ENCODE measurements around the gene TSEN2.

Gene TSEN2

GRCh38 chr3:12557473-12558100, 73.3 kb downstream of the TSEN2 start:
- no peak for DNase-seq

- no peak for DNase-seq
These were observed 74.4 kb downstream of the TSEN2 start for GRCh38 chr3:12558706-12559105.

GRCh38 chr3:12559520-12559919, 75.2 kb downstream of the TSEN2 start:
- no peak for DNase-seq

GRCh38 chr3:12560505-12561190, 76.4 kb downstream of the TSEN2 start:
- no peak for DNase-seq

- DNase-seq = no peak
These were observed 77.1 kb downstream of the TSEN2 start for GRCh38 chr3:12561397-12561796.

GRCh38 chr3:12562451-12562850, 78.2 kb downstream of the TSEN2 start:
- no peak for DNase-seq

GRCh38 chr3:12566976-12567375, 82.7 kb downstream of the TSEN2 start:
- DNase-seq = no peak

GRCh38 chr3:12568747-12569146, 84.5 kb downstream of the TSEN2 start:
- no peak for DNase-seq

- no peak for DNase-seq
These were observed 85.6 kb downstream of the TSEN2 start for GRCh38 chr3:12569836-12570235.

GRCh38 chr3:12571986-12572385, 87.7 kb downstream of the TSEN2 start:
- no peak for DNase-seq

- DNase-seq = no peak
These were observed 89.9 kb downstream of the TSEN2 start for GRCh38 chr3:12574131-12574530.

- no peak for DNase-seq
These were observed 90.4 kb downstream of the TSEN2 start for GRCh38 chr3:12574661-12575060.

GRCh38 chr3:12577379-12577778, 93.1 kb downstream of the TSEN2 start:
- DNase-seq = no peak

- DNase-seq = no peak
These were observed 94.5 kb downstream of the TSEN2 start for GRCh38 chr3:12578742-12579141.

- no peak for DNase-seq
These were observed 95.2 kb downstream of the TSEN2 start for GRCh38 chr3:12579456-12579855.

- DNase-seq = no peak
These were observed 95.6 kb downstream of the TSEN2 start for GRCh38 chr3:12579905-12580304.

GRCh38 chr3:12582730-12583129, 98.5 kb downstream of the TSEN2 start:
- no peak for DNase-seq
